H9 (cell line): ENCODE data around the gene ARHGAP25. TPM values are rescaled to one million over a fixed set of nuclear protein-coding genes. Genes with fewer than 3 reads are reported as not detected.

ENCODE experiments used
- DNase-seq: peaks from one replicate; pipeline ENCODE4 v3.0.0-alpha.2; 2017
- H2AFZ ChIP-seq: one replicate; pipeline ENCODE4 v1.6.1; 2013; ENCODE audit warnings: mild to moderate bottlenecking, low read length, control low read depth, moderate library complexity
- H2AK5ac ChIP-seq: 2 replicates; pipeline ENCODE4 v1.6.1; 2013; ENCODE audit warnings: low read length, control low read depth, mixed read lengths; ENCODE audit not compliant: insufficient read length
- H2BK120ac ChIP-seq: one replicate; pipeline ENCODE4 v1.6.1; 2013; ENCODE audit warnings: low read depth, mild to moderate bottlenecking, low read length, control low read depth, inconsistent platforms; ENCODE audit not compliant: poor library complexity, severe bottlenecking
- H2BK12ac ChIP-seq: 2 replicates; pipeline ENCODE4 v1.6.1; 2013; ENCODE audit warnings: low read length, control low read depth, mixed read lengths, low read depth; ENCODE audit not compliant: insufficient read length
- H2BK15ac ChIP-seq: 2 replicates; pipeline ENCODE4 v1.6.1; 2013; ENCODE audit warnings: low read depth, low read length, control low read depth
- H2BK20ac ChIP-seq: one replicate; pipeline ENCODE4 v1.6.1; 2013; ENCODE audit warnings: low read depth, mild to moderate bottlenecking, low read length, control low read depth, inconsistent platforms; ENCODE audit not compliant: poor library complexity, severe bottlenecking
- H2BK5ac ChIP-seq: 2 replicates; pipeline ENCODE4 v1.6.1; 2013; ENCODE audit warnings: low read length, control low read depth, mixed read lengths; ENCODE audit not compliant: insufficient read length
- H3K14ac ChIP-seq: 2 replicates; pipeline ENCODE4 v1.6.1; 2013; ENCODE audit warnings: low read length, control low read depth; ENCODE audit not compliant: insufficient read depth
- H3K18ac ChIP-seq: 2 replicates; pipeline ENCODE4 v1.6.1; 2013; ENCODE audit warnings: low read depth, mild to moderate bottlenecking, mixed read lengths, low read length, control low read depth; ENCODE audit not compliant: insufficient read length
- H3K23ac ChIP-seq: 2 replicates; pipeline ENCODE4 v1.6.1; 2013; ENCODE audit warnings: low read length, control low read depth, mixed read lengths, low read depth; ENCODE audit not compliant: insufficient read length
- H3K23me2 ChIP-seq: 2 replicates; pipeline ENCODE4 v1.6.1; 2013; ENCODE audit warnings: low read depth, mild to moderate bottlenecking, mixed read lengths, low read length, control low read depth; ENCODE audit not compliant: insufficient read length, poor library complexity, severe bottlenecking
- H3K27ac ChIP-seq: 2 replicates; pipeline ENCODE4 v1.5.1; 2013; ENCODE audit warnings: low read length, control low read depth, mixed read lengths, low read depth; ENCODE audit not compliant: insufficient read length
- H3K27me3 ChIP-seq: 2 replicates; pipeline ENCODE4 v1.6.1; 2013; ENCODE audit warnings: low read length, control low read depth, inconsistent platforms; ENCODE audit not compliant: insufficient read depth
- H3K4ac ChIP-seq: 2 replicates; pipeline ENCODE4 v1.6.1; 2013; ENCODE audit warnings: low read depth, mild to moderate bottlenecking, control low read depth, inconsistent platforms, low read length, moderate library complexity
- H3K4me1 ChIP-seq: 2 replicates; pipeline ENCODE4 v1.6.1; 2013; ENCODE audit warnings: low read length, control low read depth, inconsistent platforms; ENCODE audit not compliant: insufficient read depth
- H3K4me2 ChIP-seq: 2 replicates; pipeline ENCODE4 v1.6.1; 2013; ENCODE audit warnings: low read length, control low read depth, mixed read lengths; ENCODE audit not compliant: insufficient read length, insufficient read depth
- H3K56ac ChIP-seq: 2 replicates; pipeline ENCODE4 v1.6.1; 2013; ENCODE audit warnings: low read depth, mild to moderate bottlenecking, mixed read lengths, low read length, control low read depth; ENCODE audit not compliant: insufficient read length
- H3K79me1 ChIP-seq: 2 replicates; pipeline ENCODE4 v1.6.1; 2013; ENCODE audit warnings: low read depth, mild to moderate bottlenecking, moderate library complexity, low read length, control low read depth, inconsistent platforms; ENCODE audit not compliant: insufficient read depth, poor library complexity, severe bottlenecking
- H3K79me2 ChIP-seq: 2 replicates; pipeline ENCODE4 v1.6.1; 2013; ENCODE audit warnings: low read length, control low read depth, inconsistent platforms; ENCODE audit not compliant: insufficient read depth
- H3K9ac ChIP-seq: 2 replicates; pipeline ENCODE4 v1.6.1; 2013; ENCODE audit warnings: low read length, control low read depth, mixed read lengths; ENCODE audit not compliant: insufficient read length; ENCODE audit errors: extremely low read depth
- H3K9me3 ChIP-seq: one replicate; pipeline ENCODE4 v1.6.1; 2013; ENCODE audit warnings: low read depth, low read length, inconsistent platforms; ENCODE audit not compliant: control insufficient read depth
- H3T11ph ChIP-seq: one replicate; pipeline ENCODE4 v1.6.1; 2013; ENCODE audit warnings: mild to moderate bottlenecking, low read length, control low read depth, inconsistent platforms
- H4K20me1 ChIP-seq: one replicate; pipeline ENCODE4 v1.6.1; 2013; ENCODE audit not compliant: control insufficient read depth, insufficient read length, insufficient read depth
- H4K5ac ChIP-seq: 2 replicates; pipeline ENCODE4 v1.6.1; 2013; ENCODE audit warnings: low read depth, mild to moderate bottlenecking, mixed read lengths, low read length, control low read depth; ENCODE audit not compliant: insufficient read length
- H4K8ac ChIP-seq: replicated peaks from 2 replicates; pipeline ENCODE4 v1.6.1; 2013; ENCODE audit warnings: low read length, control low read depth, mixed read lengths, low read depth; ENCODE audit not compliant: insufficient read length
- H4K91ac ChIP-seq: 2 replicates; pipeline ENCODE4 v1.6.1; 2013; ENCODE audit warnings: low read depth, mild to moderate bottlenecking, moderate library complexity, mixed read lengths, low read length, control low read depth; ENCODE audit not compliant: insufficient read length
- H3K27ac Mint-ChIP-seq, 3 experiments: 2 replicates in 2 of 3; 3 replicates in 1 of 3; pipeline ENCODE4 v1.8.0; 2020 to 2021; ENCODE audit warnings: mixed read lengths in 3 of 3, mild to moderate bottlenecking in 1 of 3, moderate library complexity in 1 of 3
- H3K27me3 Mint-ChIP-seq: 2 replicates; pipeline ENCODE4 v1.8.0; 2021; ENCODE audit warnings: low read depth, mild to moderate bottlenecking, moderate library complexity, mixed read lengths
- H3K36me3 Mint-ChIP-seq, 3 experiments: 2 replicates in 2 of 3; 3 replicates in 1 of 3; pipeline ENCODE4 v1.8.0; 2020 to 2021; ENCODE audit warnings: low read depth in 3 of 3, mixed read lengths in 3 of 3; ENCODE audit not compliant: insufficient read depth in 1 of 3
- H3K4me1 Mint-ChIP-seq, 2 experiments: 2 replicates each; pipeline ENCODE4 v1.8.0; 2020; ENCODE audit warnings: mixed read lengths in 2 of 2
- H3K4me3 Mint-ChIP-seq, 2 experiments: 2 replicates in 1 of 2; 3 replicates in 1 of 2; pipeline ENCODE4 v1.8.0; 2020 to 2021; ENCODE audit warnings: mild to moderate bottlenecking in 2 of 2, mixed read lengths in 2 of 2, moderate library complexity in 1 of 2
- H3K9me3 Mint-ChIP-seq, 2 experiments: 2 replicates in 1 of 2; 3 replicates in 1 of 2; pipeline ENCODE4 v1.8.0; 2020; ENCODE audit warnings: mild to moderate bottlenecking in 2 of 2, mixed read lengths in 2 of 2, moderate library complexity in 1 of 2
- WGBS: extraction: QIAGEN DNeasy Blood & Tissue Kit; methylation state at CpG from one replicate; pipeline ENCODE4 v1.1.7; 2013; ENCODE audit warnings: missing lambda C conversion rate, low lambda C conversion rate, mixed read lengths; ENCODE audit not compliant: insufficient read length; ENCODE audit errors: extremely low coverage; 5-methylcytosine and 5-hydroxymethylcytosine counted together
- total RNA-seq: library from RNA; stranded (reverse); gene quantifications from 2 replicates; pipeline ENCODE4 v1.2.1, GENCODE V29; 2021
- TF ChIP-seq, protein P1 (sequence below): fragments of 200-600 bp; sonication (generic); conservative IDR thresholded peaks from 3 replicates; pipeline ENCODE4 v1.8.0; 2021; ENCODE audit warnings: antibody characterized with exemption, mild to moderate bottlenecking

ARHGAP25 gene
- total RNA-seq, 1 experiment from 2014 or later = 1.3 TPM

- H3K79me2 ChIP-seq = no peaks in the 10 kb centered on the region
- H2BK5ac ChIP-seq = no peak overlapping the region
These were observed 98.6 kb downstream of the ARHGAP25 start for GRCh38 chr2:68833162-68833561.

More at GRCh38 chr2:68833162-68833561, 98.6 kb downstream of the ARHGAP25 start:
- Mint-ChIP-seq H3K36me3 (no peaks in the 10 kb centered on the region), H3K27ac (no peak overlapping the region), H3K4me3 (no peak overlapping the region), H3K4me1 (peaks cover 7 to 11% of the 10 kb centered on the region in 2 experiments), H3K27me3 (no peaks in the 10 kb centered on the region), H3K9me3 (no peaks in the 10 kb centered on the region)
- no peak overlapping the region for H2AFZ ChIP-seq
- WGBS = no CpG with 5 or more reads among the region's 2 CpGs
- DNase-seq = no peak
- H3K14ac ChIP-seq = no peak overlapping the region
- H3K18ac ChIP-seq = no peak overlapping the region
- H3K79me1 ChIP-seq = no peaks in the 10 kb centered on the region
- no peak overlapping the region for H2BK20ac ChIP-seq
- no peak overlapping the region for H4K8ac ChIP-seq
- no peak overlapping the region for H2BK12ac ChIP-seq
- H3K4me1 ChIP-seq = no peaks in the 10 kb centered on the region
- no peak overlapping the region for H4K91ac ChIP-seq
- no peak overlapping the region for H3K4ac ChIP-seq
- no peaks in the 10 kb centered on the region for H4K20me1 ChIP-seq
- H2BK15ac ChIP-seq = no peak overlapping the region
- H3T11ph ChIP-seq = no peak overlapping the region
- no peak overlapping the region for H2BK120ac ChIP-seq
- TF ChIP-seq, protein P1, sequence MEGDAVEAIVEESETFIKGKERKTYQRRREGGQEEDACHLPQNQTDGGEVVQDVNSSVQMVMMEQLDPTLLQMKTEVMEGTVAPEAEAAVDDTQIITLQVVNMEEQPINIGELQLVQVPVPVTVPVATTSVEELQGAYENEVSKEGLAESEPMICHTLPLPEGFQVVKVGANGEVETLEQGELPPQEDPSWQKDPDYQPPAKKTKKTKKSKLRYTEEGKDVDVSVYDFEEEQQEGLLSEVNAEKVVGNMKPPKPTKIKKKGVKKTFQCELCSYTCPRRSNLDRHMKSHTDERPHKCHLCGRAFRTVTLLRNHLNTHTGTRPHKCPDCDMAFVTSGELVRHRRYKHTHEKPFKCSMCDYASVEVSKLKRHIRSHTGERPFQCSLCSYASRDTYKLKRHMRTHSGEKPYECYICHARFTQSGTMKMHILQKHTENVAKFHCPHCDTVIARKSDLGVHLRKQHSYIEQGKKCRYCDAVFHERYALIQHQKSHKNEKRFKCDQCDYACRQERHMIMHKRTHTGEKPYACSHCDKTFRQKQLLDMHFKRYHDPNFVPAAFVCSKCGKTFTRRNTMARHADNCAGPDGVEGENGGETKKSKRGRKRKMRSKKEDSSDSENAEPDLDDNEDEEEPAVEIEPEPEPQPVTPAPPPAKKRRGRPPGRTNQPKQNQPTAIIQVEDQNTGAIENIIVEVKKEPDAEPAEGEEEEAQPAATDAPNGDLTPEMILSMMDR = no peak
- H2AK5ac ChIP-seq = no peak overlapping the region
- no peak overlapping the region for H3K27ac ChIP-seq
- no peak overlapping the region for H3K23ac ChIP-seq
- no peaks in the 10 kb centered on the region for H3K23me2 ChIP-seq
- H3K27me3 ChIP-seq = no peaks in the 10 kb centered on the region
- no peak overlapping the region for H3K56ac ChIP-seq
- H3K9me3 ChIP-seq = no peaks in the 10 kb centered on the region
- no peak overlapping the region for H4K5ac ChIP-seq
- H3K4me2 ChIP-seq = no peak overlapping the region
- no peak overlapping the region for H3K9ac ChIP-seq
